Amniotic epithelial cell (primary cell): ENCODE data around the gene ST14.

ENCODE experiments used
- DNase-seq: peaks from one replicate; pipeline ENCODE4 v3.0.0-alpha.2; 2010; ENCODE audit warnings: low read depth

ST14 gene

GRCh38 chr11:130136107-130136506, 23.5 kb upstream of the ST14 start:
- no peak for DNase-seq

GRCh38 chr11:130137999-130138398, 21.6 kb upstream of the ST14 start:
- DNase-seq: no peak

GRCh38 chr11:130139401-130139800, 20.2 kb upstream of the ST14 start:
- DNase-seq: no peak

- DNase-seq: peak; percentile 59
Measured at GRCh38 chr11:130141561-130142341, 17.8 kb upstream of the ST14 start.

- no peak for DNase-seq
Measured at GRCh38 chr11:130144141-130144540, 15.4 kb upstream of the ST14 start.

- DNase-seq: no peak
Measured at GRCh38 chr11:130144861-130145281, 14.7 kb upstream of the ST14 start.

GRCh38 chr11:130145311-130145812, 14.2 kb upstream of the ST14 start:
- no peak for DNase-seq

- peak; percentile 38 for DNase-seq
Measured at GRCh38 chr11:130145975-130146776, 13.4 kb upstream of the ST14 start.

GRCh38 chr11:130146796-130147195, 12.8 kb upstream of the ST14 start:
- DNase-seq: no peak

- DNase-seq: no peak
Measured at GRCh38 chr11:130148796-130149326, 10.7 kb upstream of the ST14 start.

GRCh38 chr11:130150790-130151189, 8.8 kb upstream of the ST14 start:
- no peak for DNase-seq

GRCh38 chr11:130151196-130151595, 8.4 kb upstream of the ST14 start:
- no peak for DNase-seq

GRCh38 chr11:130156108-130157022, 3.2 kb upstream of the ST14 start:
- DNase-seq: no peak

- DNase-seq: peak; percentile 31
Measured at GRCh38 chr11:130157101-130157500, 2.5 kb upstream of the ST14 start.

- no peak for DNase-seq
Measured at GRCh38 chr11:130157840-130158239, 1.7 kb upstream of the ST14 start.

- no peak for DNase-seq
Measured at GRCh38 chr11:130159139-130159538, 443 bp upstream of the ST14 start.

GRCh38 chr11:130160498-130161155, 1.0 kb downstream of the ST14 start:
- no peak for DNase-seq

- DNase-seq: no peak
Measured at GRCh38 chr11:130161441-130162145, 2.0 kb downstream of the ST14 start.

GRCh38 chr11:130162733-130163132, 3.2 kb downstream of the ST14 start:
- peak; percentile 72 for DNase-seq
